Stimulated activated CD8-positive, alpha-beta memory T cell treated with anti-CD3 and anti-CD28 coated beads, Interleukin-12 subunit alpha, Interleukin-12 subunit beta, amount 100 ng/mL, for 24 hours (primary cell): ENCODE measurements around the gene SVIL.
"Not testable (repeated sequence)": the region's sequence is repeated elsewhere in the genome, so short reads cannot be mapped to it uniquely, and the experiment has no call there.

Source experiments
- DNase-seq: peaks from one replicate; pipeline ENCODE4 v3.0.0-alpha.2; 2020; ENCODE audit errors: extremely low read depth

Gene SVIL

GRCh38 chr10:29455095-29455494 lies 179.7 kb downstream of the SVIL start:
- DNase-seq: no peak

DNA sequence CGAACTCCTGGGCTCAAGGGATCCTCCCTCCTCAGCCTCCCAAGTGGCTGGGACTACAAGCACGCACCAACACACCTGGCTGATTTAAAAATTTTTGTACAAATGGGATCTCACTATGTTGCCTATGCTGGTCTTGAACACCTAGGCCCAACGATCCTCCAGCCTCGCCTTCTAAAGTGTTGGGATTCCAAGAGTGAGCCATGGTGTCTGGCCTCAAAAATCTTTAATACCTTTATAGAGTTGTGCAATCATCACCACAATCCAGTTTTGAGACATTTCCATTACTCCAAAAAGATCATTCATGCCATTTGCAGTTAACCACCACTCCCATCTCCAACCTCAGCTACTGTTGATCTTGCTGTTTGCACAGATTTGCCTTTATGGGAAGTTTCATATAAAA lies 180.5 kb downstream of the SVIL start:
- no peak for DNase-seq

DNA sequence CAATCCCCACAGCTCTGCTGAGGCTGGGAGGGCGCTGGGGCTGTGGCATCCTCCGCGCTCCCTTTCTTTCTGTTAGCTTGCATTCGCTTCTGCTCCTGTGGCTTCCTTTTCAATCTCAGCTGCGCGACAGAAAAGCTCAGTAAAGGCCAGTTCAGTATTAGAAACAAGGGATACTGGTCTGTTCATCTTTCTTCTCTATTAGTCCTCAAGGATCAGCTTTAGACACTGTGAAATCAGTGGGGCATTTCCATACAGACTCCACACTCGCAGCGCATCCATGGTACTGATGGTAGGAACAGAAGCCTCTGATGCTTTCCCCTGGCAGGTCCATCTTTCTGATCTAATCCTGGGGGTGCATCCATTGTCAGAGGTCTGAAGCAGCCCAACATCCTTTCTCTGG lies 182.2 kb downstream of the SVIL start:
- no peak for DNase-seq

- DNase-seq: no peak
These were observed 182.8 kb downstream of the SVIL start for GRCh38 chr10:29451946-29452345.

DNA sequence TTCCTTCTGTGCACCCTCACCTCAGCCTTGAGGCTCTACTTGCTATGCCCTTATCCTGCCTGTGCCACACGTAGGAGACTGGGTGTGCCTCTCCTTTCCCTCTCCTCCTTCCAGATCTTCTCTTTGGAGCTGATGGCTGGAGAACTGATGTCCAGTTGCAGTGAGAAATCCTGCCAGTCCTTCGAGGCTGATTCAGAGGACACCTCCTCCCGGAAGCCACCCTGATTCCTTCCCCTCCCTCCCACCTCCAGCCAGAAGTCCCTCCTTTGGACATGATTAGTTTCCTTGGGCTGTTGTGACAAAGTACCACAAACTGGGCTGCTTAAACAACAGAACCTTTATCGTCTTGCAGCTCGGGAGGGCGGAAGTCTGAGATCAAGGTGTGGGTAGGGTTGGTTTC lies 184.4 kb downstream of the SVIL start:
- DNase-seq: no peak

GRCh38 chr10:29448756-29449592 lies 185.8 kb downstream of the SVIL start:
- DNase-seq: peak; percentile 41

DNA sequence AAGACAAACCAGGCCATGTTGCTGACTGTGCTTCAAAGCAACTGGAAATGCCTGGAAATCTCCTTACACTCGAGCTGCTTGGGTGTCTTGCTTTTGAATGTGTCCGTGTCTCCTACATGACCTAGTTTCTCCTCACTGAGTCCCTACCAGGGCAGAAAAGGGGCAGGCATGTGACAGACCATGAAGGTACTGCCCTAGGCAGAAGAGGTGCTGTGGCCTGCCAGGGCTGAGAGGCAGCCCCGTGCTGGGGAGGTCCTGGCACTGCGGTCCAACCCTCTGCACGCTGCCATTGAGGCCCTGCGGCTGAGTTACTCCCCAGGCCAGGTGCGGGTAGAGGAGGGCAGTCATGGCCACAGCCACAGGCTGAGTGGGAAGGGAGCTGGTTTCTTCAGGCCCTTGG lies 186.6 kb downstream of the SVIL start:
- no peak for DNase-seq

DNA sequence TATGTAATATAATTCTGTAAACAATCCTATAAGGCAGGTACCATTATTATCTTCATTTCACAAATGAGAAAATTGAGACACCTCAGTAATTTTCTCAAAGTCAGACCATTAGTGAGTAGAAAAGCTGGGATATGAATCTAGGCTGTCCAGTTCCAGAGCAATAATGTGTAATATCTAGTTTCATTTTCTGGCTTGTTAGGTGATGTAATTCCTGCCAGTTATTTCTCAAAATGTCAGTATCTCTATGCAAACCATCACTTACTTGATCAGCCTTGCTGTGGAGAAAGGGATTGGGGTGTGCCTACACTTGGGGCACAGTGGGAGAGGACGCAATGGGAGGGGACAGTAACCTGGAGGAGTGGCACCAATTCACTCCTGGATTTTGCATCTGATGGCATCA lies 188.4 kb downstream of the SVIL start:
- DNase-seq: no peak

DNA sequence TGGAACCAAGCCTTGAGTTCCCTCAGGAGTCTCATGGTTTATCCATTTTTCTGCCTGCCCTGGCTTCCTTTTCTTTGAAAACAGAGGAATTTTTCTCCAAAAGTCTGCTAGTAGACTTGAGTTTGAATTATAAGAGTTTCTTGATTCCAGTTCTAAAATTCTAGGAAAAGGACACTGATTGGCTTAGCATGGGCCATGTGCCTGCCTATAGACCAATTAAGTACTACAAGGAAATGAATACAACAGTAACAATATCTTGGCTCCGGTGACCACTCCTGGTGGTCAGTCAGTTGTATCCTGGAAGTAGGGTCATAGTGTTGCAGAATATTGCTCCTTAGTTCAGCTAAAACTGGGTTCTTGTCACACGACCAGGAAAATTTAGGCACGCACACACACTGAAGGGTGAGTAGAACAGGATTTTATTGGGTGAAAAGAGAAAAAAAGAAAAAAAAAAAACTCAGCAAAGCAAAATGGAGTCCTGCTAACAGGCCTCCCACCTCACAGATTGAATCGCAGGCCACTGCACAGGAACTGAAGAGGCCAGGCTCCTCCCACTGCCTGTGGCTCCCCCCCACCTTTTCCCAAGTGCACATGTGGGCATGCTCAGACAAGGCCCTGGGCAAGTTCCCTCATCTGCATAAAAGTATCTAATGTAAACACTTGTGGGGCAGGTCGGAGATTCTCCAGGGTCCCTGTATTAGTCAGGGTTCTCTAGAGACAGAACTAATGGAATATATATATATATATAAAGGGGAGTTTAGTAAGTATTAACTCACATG lies 190.8 kb downstream of the SVIL start:
- DNase-seq: no peak

DNA sequence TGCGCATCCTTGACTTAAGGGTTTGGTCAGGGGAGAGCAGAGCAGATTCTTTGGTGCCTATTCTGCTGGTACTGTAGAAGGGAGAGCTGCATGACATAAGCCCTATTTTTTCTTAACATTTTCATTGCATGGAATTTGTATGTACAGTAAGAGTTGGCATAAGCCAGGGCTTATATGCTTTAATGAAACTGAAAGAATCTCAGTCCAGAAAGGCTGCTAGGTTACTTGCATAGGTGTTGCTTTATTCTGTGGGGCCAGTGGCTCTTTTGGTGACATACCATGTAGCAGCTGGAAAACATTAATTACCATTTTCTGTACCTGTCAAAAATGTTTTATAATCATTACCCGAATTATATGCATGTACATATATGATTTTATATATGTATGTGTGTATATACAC lies 193.8 kb downstream of the SVIL start:
- no peak for DNase-seq

DNA sequence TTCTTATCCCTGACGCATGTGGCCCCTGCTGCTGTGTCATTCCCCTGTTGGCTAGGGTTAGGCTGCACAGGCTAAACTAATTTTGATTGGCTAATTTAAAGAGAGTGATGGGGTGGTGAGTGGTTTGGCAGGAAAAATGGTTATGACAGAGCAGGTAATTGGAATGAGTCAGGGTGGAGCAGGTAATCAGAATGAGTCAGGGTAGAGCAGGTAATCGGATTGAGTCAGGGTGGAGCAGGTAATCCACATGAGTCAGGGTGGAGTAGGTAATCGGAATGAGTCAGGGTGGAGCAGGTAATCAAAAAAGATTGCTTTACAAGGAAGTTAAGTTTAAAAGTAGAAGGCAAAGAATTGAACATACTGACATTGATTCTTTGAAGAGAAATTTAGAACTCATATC lies 195.8 kb downstream of the SVIL start:
- DNase-seq: not testable (repeated sequence)

- no peak for DNase-seq
These were observed 196.5 kb downstream of the SVIL start for GRCh38 chr10:29438271-29438670.

GRCh38 chr10:29437871-29438270 lies 196.9 kb downstream of the SVIL start:
- DNase-seq: no peak

- no peak for DNase-seq
These were observed 198.8 kb downstream of the SVIL start for GRCh38 chr10:29435809-29436501.

DNA sequence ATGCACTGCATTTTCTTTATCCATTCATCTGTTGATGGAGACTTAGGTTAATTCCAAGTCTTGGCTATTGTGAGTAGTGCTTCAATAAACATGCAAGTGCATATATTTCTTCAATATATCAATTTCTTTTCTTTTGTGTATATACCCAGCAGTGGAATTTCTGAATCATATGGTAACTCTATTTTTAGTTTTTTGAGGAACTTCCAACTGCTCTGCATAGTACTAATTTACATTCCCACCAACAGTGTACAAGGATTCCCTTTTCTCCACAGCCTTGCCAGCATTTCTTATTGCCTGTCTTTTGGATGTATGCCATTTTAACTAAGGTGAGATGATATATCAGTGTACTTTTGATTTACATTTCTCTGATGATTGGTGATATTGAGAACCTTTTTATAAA lies 200.7 kb downstream of the SVIL start:
- no peak for DNase-seq

DNA sequence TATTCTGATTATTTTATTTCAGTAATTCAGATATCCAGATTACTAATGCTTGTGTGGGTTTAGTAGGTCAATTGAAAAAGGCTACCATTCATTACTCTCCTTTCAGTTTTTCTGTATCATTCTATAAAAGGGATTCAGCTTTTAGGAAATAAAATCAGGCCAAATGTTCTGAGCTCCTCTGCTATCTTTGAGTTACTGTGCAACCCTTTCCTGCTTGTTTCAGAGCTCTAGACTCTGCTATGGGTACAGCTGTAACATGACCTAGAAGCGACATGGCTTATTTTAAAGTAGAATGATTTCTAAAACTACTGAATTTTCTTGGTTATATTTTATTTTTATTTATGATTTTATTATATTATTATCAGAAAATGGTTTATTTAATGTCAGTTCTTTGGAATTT lies 203.1 kb downstream of the SVIL start:
- DNase-seq: no peak

DNA sequence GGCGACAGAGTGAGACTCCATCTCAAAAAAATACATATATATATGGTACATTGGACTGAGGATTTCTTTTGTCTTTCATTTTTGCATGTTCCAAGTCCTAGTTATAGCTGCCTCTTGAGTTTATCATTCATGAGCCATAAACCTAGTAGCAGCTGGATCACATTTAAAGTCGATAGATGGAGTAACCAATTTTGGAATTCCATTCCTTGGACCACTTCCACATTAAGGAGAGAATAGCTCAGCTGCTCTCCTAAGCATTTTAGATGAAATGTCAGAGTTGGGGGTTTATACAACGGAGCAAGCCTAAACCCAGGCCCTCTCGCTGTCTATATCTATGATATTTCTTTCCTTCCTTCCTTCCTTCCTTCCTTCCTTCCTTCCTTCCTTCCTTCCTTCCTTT lies 204.7 kb downstream of the SVIL start:
- no peak for DNase-seq

- DNase-seq: no peak
These were observed 206.3 kb downstream of the SVIL start for GRCh38 chr10:29428486-29428885.

DNA sequence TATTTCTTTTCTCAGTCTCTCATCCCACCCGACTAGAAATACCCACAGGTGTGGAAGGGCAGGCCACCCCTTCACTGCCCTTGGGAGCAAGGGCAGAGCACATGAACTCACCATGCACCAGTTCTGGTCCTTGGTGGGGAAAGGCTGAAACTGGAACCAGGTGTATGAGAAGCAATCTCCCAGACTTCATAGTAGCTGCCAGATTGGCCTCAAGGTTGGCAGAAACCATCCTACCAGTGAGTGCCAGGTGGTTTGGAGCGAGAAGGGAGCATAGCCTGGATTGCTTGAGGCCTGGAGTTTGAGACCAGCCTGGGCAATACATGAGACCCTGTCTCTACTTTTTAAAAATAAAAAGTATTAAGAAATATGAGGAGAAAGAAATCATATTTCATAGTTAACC lies 207.1 kb downstream of the SVIL start:
- no peak for DNase-seq

DNA sequence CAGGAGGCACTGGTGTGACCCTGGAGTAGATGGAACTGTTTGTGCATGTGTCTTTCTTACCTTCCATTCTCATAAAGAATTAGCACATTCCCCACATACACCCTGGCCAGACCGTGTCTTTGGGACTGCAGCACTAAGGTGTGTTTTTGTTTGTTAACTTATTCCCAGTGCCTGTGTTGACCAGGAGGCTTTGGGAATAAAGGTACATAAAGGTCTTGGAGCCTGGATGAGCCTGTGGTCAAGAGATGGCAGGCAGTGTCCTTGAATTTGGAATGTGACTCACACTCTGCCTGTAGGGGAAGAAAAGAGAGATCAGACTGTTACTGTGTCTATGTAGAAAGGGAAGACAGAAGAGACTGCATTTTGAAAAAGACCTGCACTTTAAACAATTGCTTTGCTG lies 208.4 kb downstream of the SVIL start:
- no peak for DNase-seq

DNA sequence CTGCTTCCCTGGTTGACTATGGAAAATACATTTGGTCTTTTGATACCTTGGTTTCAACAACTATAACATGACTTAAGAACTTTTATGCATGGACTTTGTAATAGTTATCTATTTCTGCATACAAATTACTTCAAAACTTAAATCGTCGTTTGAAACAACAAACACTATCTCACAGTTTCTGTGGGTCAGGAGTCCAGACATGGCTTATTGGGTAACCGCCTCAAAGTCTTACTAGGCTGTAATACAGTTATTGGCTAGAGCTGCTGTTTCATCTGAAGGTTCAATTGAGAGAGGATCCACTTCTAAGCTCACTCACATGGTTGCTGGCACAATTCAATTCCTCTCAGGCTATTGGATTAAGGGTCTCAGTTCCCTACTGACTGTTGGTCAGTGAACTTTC lies 210.8 kb downstream of the SVIL start:
- DNase-seq: no peak

GRCh38 chr10:29420744-29421143 lies 214.0 kb downstream of the SVIL start:
- DNase-seq: no peak

- DNase-seq: no peak
These were observed 217.4 kb downstream of the SVIL start for GRCh38 chr10:29417324-29417723.
